ENCODE measurements around the gene ERMAP.

- TF ChIP-seq POLR2A (IDR thresholded peaks at IDR 0.05; ENCODE audit: low read depth, low read length) = no peak
- TF ChIP-seq ATF2 (IDR thresholded peaks at IDR 0.05; ENCODE audit: low read length) = no peak
- TF ChIP-seq CTCF (IDR thresholded peaks at IDR 0.05 in 2 of 3, conservative IDR thresholded peaks at IDR 0.05 in 1 of 3; ENCODE audit: control insufficient read depth in 2 of 3, extremely low read depth in 1 of 3, insufficient read depth in 1 of 3, low read depth in 3 of 3, low read length in 3 of 3) = no peak
- no peak for TF ChIP-seq ETV6 (conservative IDR thresholded peaks at IDR 0.05 in 1 of 2, IDR thresholded peaks at IDR 0.05 in 1 of 2; ENCODE audit: borderline replicate concordance in 1 of 2, low read depth in 1 of 2)
- TF ChIP-seq CEBPB (IDR thresholded peaks at IDR 0.05; ENCODE audit: borderline replicate concordance in 1 of 2, low read depth in 2 of 2, low read length in 2 of 2) = no peak
- no peak for TF ChIP-seq TAF1 (IDR thresholded peaks at IDR 0.05; ENCODE audit: borderline replicate concordance, low read depth, low read length)
- TF ChIP-seq, protein P1, sequence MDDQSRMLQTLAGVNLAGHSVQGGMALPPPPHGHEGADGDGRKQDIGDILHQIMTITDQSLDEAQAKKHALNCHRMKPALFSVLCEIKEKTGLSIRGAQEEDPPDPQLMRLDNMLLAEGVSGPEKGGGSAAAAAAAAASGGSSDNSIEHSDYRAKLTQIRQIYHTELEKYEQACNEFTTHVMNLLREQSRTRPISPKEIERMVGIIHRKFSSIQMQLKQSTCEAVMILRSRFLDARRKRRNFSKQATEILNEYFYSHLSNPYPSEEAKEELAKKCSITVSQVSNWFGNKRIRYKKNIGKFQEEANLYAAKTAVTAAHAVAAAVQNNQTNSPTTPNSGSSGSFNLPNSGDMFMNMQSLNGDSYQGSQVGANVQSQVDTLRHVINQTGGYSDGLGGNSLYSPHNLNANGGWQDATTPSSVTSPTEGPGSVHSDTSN (IDR thresholded peaks at IDR 0.05; ENCODE audit: insufficient replicate concordance, low read depth, low read length) = no peak
- TF ChIP-seq RFX5 (IDR thresholded peaks at IDR 0.05; ENCODE audit: low read depth, low read length) = no peak
- no peak for TF ChIP-seq ZZZ3 (IDR thresholded peaks at IDR 0.05; ENCODE audit: control insufficient read depth, insufficient read length, low read depth)
Observed at GRCh38 chr1:42841440-42842147, 24.7 kb downstream of the ERMAP start.
